ENCODE results near the gene KCTD3.

DNA sequence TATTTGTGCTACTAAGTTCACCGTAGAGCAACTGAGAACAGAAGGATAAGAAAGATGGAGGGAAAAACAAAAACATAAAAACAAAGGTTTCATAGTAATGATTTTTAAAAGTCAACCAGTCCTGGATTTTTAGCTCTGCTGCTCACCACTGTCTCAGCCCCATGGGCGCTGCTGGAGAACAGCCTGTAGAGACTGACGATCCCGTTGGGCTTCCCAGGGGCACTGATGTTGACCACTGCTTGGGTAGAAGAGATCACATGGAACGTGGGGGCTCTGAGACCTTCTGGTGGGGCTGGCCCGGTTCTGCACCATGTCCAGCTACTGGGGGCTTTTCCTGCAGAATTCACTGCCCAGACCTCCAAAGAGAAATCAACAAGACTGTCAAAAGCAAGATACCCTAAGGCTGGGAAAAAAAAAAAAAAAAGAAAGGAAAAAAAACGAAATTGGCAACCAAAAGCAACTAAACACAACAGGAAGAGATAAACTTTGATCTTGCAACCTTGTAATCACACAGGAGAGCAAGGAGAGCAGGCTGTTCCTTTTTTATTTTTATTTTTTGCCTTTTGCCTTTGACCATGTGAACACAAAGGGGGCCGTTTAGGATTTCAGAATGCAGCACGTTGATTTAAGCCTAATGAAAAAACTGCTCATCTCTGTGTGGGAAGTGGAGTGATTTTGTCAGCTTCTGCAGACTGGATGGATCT, 83.5 kb downstream of the KCTD3 start:
- TF ChIP-seq ZFP3 (tag by site-specific recombination; IDR thresholded peaks at IDR 0.05; ENCODE audit: low read depth) (no peak), CTCF (tag by site-specific recombination; IDR thresholded peaks at IDR 0.05) (no peak), ZEB2 (tag by site-specific recombination; IDR thresholded peaks at IDR 0.05) (no peak), YY1 (tag by site-specific recombination; IDR thresholded peaks at IDR 0.05) (no peak), ZNF221 (tag by site-specific recombination; IDR thresholded peaks at IDR 0.05; ENCODE audit: borderline replicate concordance) (no peak), ZFP37 (tag by site-specific recombination; IDR thresholded peaks at IDR 0.05) (no peak), ZNF274 (IDR thresholded peaks at IDR 0.05; ENCODE audit: low read length) (no peak), ZNF274 (tag by site-specific recombination; IDR thresholded peaks at IDR 0.05; ENCODE audit: borderline replicate concordance) (no peak), ZNF239 (tag by site-specific recombination; IDR thresholded peaks at IDR 0.05) (no peak)
- TF ChIP-seq, protein P1, sequence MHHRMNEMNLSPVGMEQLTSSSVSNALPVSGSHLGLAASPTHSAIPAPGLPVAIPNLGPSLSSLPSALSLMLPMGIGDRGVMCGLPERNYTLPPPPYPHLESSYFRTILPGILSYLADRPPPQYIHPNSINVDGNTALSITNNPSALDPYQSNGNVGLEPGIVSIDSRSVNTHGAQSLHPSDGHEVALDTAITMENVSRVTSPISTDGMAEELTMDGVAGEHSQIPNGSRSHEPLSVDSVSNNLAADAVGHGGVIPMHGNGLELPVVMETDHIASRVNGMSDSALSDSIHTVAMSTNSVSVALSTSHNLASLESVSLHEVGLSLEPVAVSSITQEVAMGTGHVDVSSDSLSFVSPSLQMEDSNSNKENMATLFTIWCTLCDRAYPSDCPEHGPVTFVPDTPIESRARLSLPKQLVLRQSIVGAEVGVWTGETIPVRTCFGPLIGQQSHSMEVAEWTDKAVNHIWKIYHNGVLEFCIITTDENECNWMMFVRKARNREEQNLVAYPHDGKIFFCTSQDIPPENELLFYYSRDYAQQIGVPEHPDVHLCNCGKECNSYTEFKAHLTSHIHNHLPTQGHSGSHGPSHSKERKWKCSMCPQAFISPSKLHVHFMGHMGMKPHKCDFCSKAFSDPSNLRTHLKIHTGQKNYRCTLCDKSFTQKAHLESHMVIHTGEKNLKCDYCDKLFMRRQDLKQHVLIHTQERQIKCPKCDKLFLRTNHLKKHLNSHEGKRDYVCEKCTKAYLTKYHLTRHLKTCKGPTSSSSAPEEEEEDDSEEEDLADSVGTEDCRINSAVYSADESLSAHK (tag by site-specific recombination; IDR thresholded peaks at IDR 0.05) = no peak
- TF ChIP-seq, protein P2, sequence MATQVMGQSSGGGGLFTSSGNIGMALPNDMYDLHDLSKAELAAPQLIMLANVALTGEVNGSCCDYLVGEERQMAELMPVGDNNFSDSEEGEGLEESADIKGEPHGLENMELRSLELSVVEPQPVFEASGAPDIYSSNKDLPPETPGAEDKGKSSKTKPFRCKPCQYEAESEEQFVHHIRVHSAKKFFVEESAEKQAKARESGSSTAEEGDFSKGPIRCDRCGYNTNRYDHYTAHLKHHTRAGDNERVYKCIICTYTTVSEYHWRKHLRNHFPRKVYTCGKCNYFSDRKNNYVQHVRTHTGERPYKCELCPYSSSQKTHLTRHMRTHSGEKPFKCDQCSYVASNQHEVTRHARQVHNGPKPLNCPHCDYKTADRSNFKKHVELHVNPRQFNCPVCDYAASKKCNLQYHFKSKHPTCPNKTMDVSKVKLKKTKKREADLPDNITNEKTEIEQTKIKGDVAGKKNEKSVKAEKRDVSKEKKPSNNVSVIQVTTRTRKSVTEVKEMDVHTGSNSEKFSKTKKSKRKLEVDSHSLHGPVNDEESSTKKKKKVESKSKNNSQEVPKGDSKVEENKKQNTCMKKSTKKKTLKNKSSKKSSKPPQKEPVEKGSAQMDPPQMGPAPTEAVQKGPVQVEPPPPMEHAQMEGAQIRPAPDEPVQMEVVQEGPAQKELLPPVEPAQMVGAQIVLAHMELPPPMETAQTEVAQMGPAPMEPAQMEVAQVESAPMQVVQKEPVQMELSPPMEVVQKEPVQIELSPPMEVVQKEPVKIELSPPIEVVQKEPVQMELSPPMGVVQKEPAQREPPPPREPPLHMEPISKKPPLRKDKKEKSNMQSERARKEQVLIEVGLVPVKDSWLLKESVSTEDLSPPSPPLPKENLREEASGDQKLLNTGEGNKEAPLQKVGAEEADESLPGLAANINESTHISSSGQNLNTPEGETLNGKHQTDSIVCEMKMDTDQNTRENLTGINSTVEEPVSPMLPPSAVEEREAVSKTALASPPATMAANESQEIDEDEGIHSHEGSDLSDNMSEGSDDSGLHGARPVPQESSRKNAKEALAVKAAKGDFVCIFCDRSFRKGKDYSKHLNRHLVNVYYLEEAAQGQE (tag by site-specific recombination; IDR thresholded peaks at IDR 0.05) = no peak
